Astrocyte (in vitro differentiated cells and primary cell): ENCODE results near the gene ZCRB1. TPM values are rescaled to one million over a fixed set of nuclear protein-coding genes. Genes with fewer than 3 reads are reported as not detected.

Source experiments
- DNase-seq: peaks from one replicate; pipeline ENCODE4 v3.0.0-alpha.2; 2010; ENCODE audit warnings: low read depth
- FAIRE-seq: peaks from 2 replicates; lab custom pipeline; 2011; peaks lifted over from hg19 to GRCh38; lab: Jason Lieb, UNC
- H2AFZ ChIP-seq: 2 replicates; pipeline ENCODE4 v1.6.0; 2012; ENCODE audit warnings: low read depth, low read length, inconsistent platforms
- H3K27ac ChIP-seq: 2 replicates; pipeline ENCODE4 v1.5.1; 2011; ENCODE audit warnings: low read depth, low read length, inconsistent platforms
- H3K27me3 ChIP-seq: 2 replicates; pipeline ENCODE4 v1.6.0; 2011; ENCODE audit warnings: low read length, inconsistent platforms; ENCODE audit not compliant: insufficient read depth
- H3K36me3 ChIP-seq: 2 replicates; pipeline ENCODE4 v1.5.1; 2011; ENCODE audit warnings: low read length, inconsistent platforms; ENCODE audit not compliant: insufficient read depth
- H3K4me1 ChIP-seq: 2 replicates; pipeline ENCODE4 v1.5.1; 2011; ENCODE audit warnings: low read length, inconsistent platforms; ENCODE audit not compliant: insufficient read depth
- H3K4me2 ChIP-seq: 2 replicates; pipeline ENCODE4 v1.6.0; 2012; ENCODE audit warnings: low read length, inconsistent platforms
- H3K4me3 ChIP-seq: 2 replicates; pipeline ENCODE4 v1.5.1; 2011; ENCODE audit warnings: low read depth, mild to moderate bottlenecking, low read length, inconsistent platforms; ENCODE audit not compliant: insufficient read depth
- H3K79me2 ChIP-seq: 2 replicates; pipeline ENCODE4 v1.6.0; 2012; ENCODE audit warnings: mild to moderate bottlenecking, low read length, inconsistent platforms; ENCODE audit not compliant: insufficient read depth
- H3K9ac ChIP-seq: 2 replicates; pipeline ENCODE4 v1.6.0; 2012; ENCODE audit warnings: mild to moderate bottlenecking, low read length, inconsistent platforms
- H3K9me3 ChIP-seq: 2 replicates; pipeline ENCODE4 v1.5.1; 2012; ENCODE audit warnings: low read depth, mild to moderate bottlenecking, low read length, inconsistent platforms; ENCODE audit not compliant: insufficient read depth
- H4K20me1 ChIP-seq: 2 replicates; pipeline ENCODE4 v1.6.0; 2012; ENCODE audit warnings: low read length, inconsistent platforms; ENCODE audit not compliant: insufficient read depth
- H3K27ac Mint-ChIP-seq: one replicate; pipeline ENCODE4 v1.8.0; 2021; ENCODE audit warnings: mild to moderate bottlenecking, mixed read lengths; ENCODE audit not compliant: unreplicated experiment
- H3K27me3 Mint-ChIP-seq: one replicate; pipeline ENCODE4 v1.8.0; 2021; ENCODE audit warnings: low read depth, mixed read lengths; ENCODE audit not compliant: unreplicated experiment
- H3K36me3 Mint-ChIP-seq: one replicate; pipeline ENCODE4 v1.8.0; 2021; ENCODE audit warnings: low read depth, mixed read lengths; ENCODE audit not compliant: unreplicated experiment
- H3K4me1 Mint-ChIP-seq: one replicate; pipeline ENCODE4 v1.8.0; 2021; ENCODE audit warnings: low read depth, mixed read lengths; ENCODE audit not compliant: unreplicated experiment
- H3K4me3 Mint-ChIP-seq: one replicate; pipeline ENCODE4 v1.8.0; 2021; ENCODE audit warnings: mild to moderate bottlenecking, moderate library complexity, mixed read lengths; ENCODE audit not compliant: unreplicated experiment
- H3K9me3 Mint-ChIP-seq: one replicate; pipeline ENCODE4 v1.8.0; 2021; ENCODE audit warnings: mild to moderate bottlenecking, mixed read lengths; ENCODE audit not compliant: unreplicated experiment
- CTCF ChIP-seq: IDR thresholded peaks from 2 replicates; pipeline ENCODE4 v1.5.1; 2011; ENCODE audit warnings: low read depth, mild to moderate bottlenecking, inconsistent platforms, low read length, moderate library complexity; ENCODE audit not compliant: insufficient read depth
- EZH2 ChIP-seq: IDR thresholded peaks from 2 replicates; pipeline ENCODE4 v1.6.1; 2012; ENCODE audit warnings: mild to moderate bottlenecking, low read length, inconsistent platforms; ENCODE audit not compliant: insufficient read depth
- total RNA-seq: library from RNA; stranded (reverse); gene quantifications from 2 replicates; pipeline ENCODE4 v1.2.1, GENCODE V29; 2021

ZCRB1 gene
- total RNA-seq, 1 donor from 2014 or later: 45.8 TPM

GRCh38 chr12:42296503-42297109, 29.3 kb downstream of the ZCRB1 start:
- FAIRE-seq (no peak), DNase-seq (no peak)
- Mint-ChIP-seq H3K27ac (no peak overlapping the region), H3K4me3 (no peak overlapping the region), H3K4me1 (peaks cover 9% of the 10 kb centered on the region), H3K9me3 (no peaks in the 10 kb centered on the region), H3K27me3 (no peaks in the 10 kb centered on the region), H3K36me3 (no peaks in the 10 kb centered on the region)
- Histone ChIP-seq H4K20me1 (no peaks in the 10 kb centered on the region), H3K36me3 (no peaks in the 10 kb centered on the region), H3K4me3 (no peak overlapping the region), H3K9me3 (no peaks in the 10 kb centered on the region), H3K4me2 (no peak overlapping the region), H3K79me2 (no peaks in the 10 kb centered on the region), H3K9ac (no peak overlapping the region), H3K27me3 (no peaks in the 10 kb centered on the region), H3K4me1 (no peaks in the 10 kb centered on the region), H2AFZ (no peak overlapping the region), H3K27ac (no peak overlapping the region)
- TF ChIP-seq EZH2: no peak
- peak; percentile 24 for TF ChIP-seq CTCF

- no peaks in the 10 kb centered on the region for H3K36me3 ChIP-seq
- Mint-ChIP-seq H3K27me3 (no peaks in the 10 kb centered on the region), H3K4me3 (no peak overlapping the region), H3K9me3 (no peaks in the 10 kb centered on the region), H3K36me3 (no peaks in the 10 kb centered on the region), H3K4me1 (no peaks in the 10 kb centered on the region), H3K27ac (no peak overlapping the region)
- H3K4me3 ChIP-seq: no peak overlapping the region
- no peaks in the 10 kb centered on the region for H3K4me1 ChIP-seq
- FAIRE-seq (no peak), DNase-seq (no peak)
- no peak overlapping the region for H2AFZ ChIP-seq
- no peak overlapping the region for H3K27ac ChIP-seq
- H3K9me3 ChIP-seq: no peaks in the 10 kb centered on the region
- H3K9ac ChIP-seq: no peak overlapping the region
- H3K4me2 ChIP-seq: no peak overlapping the region
- TF ChIP-seq EZH2 (no peak), CTCF (no peak)
- H3K27me3 ChIP-seq: no peaks in the 10 kb centered on the region
- H4K20me1 ChIP-seq: no peaks in the 10 kb centered on the region
- no peaks in the 10 kb centered on the region for H3K79me2 ChIP-seq
These were observed 34.2 kb downstream of the ZCRB1 start for GRCh38 chr12:42291680-42292079.

- no peak for FAIRE-seq
- Mint-ChIP-seq H3K27ac (no peak overlapping the region), H3K36me3 (no peaks in the 10 kb centered on the region), H3K4me1 (no peaks in the 10 kb centered on the region), H3K27me3 (no peaks in the 10 kb centered on the region), H3K4me3 (no peak overlapping the region), H3K9me3 (no peaks in the 10 kb centered on the region)
- H3K9ac ChIP-seq: no peak overlapping the region
- no peaks in the 10 kb centered on the region for H3K4me1 ChIP-seq
- H4K20me1 ChIP-seq: no peaks in the 10 kb centered on the region
- DNase-seq: no peak
- no peak overlapping the region for H3K4me2 ChIP-seq
- H3K27me3 ChIP-seq: no peaks in the 10 kb centered on the region
- TF ChIP-seq CTCF: no peak
- no peak for TF ChIP-seq EZH2
- no peaks in the 10 kb centered on the region for H3K36me3 ChIP-seq
- no peaks in the 10 kb centered on the region for H3K79me2 ChIP-seq
- H3K27ac ChIP-seq: no peak overlapping the region
- H3K9me3 ChIP-seq: no peaks in the 10 kb centered on the region
- no peak overlapping the region for H2AFZ ChIP-seq
- no peak overlapping the region for H3K4me3 ChIP-seq
These were observed 37.4 kb downstream of the ZCRB1 start for GRCh38 chr12:42288544-42288943.
